Measurements from ENCODE around the gene S100A10. TPM values are rescaled to one million over a fixed set of nuclear protein-coding genes. Genes with fewer than 3 reads are reported as not detected.

The S100A10 gene
- total and polyA plus RNA-seq, 10 donors, result 45.6 to 167 (median 79.0) TPM

- H3K9me3 ChIP-seq, result no peaks in the 10 kb centered on the region
- DNase-seq, result no peak
- peaks cover 0 to 15% (median 11%) of the 10 kb centered on the region in 6 donors for H3K4me1 ChIP-seq
- H3K27me3 ChIP-seq (replicated peaks in 1 of 7), result no peaks in the 10 kb centered on the region
- H3K36me3 ChIP-seq, result no peaks in the 10 kb centered on the region
- 87 to 96% (median 93%) methylated on average over 3 of the region's 3 CpGs for WGBS, 5 donors
- no peak for TF ChIP-seq POLR2AphosphoS5 (IDR thresholded peaks at IDR 0.05)
- no peak for TF ChIP-seq CTCF (IDR thresholded peaks at IDR 0.05 in 8 of 11, conservative IDR thresholded peaks at IDR 0.05 in 3 of 11)
- no peak for TF ChIP-seq POLR2A (IDR thresholded peaks at IDR 0.05)
- no peak overlapping the region for H3K4me3 ChIP-seq
- no peak overlapping the region for H3K27ac ChIP-seq
- intact Hi-C loops (cut with DNase I; ENCODE audit: low total_unique reads), result no loop called here
Measured at GRCh38 chr1:151939141-151939540, 54.5 kb downstream of the S100A10 start.

- Histone ChIP-seq H3K27me3 (replicated peaks in 1 of 7) (no peaks in the 10 kb centered on the region), H3K4me1 (peaks cover 0 to 17% (median 6%) of the 10 kb centered on the region in 6 donors), H3K36me3 (no peaks in the 10 kb centered on the region), H3K4me3 (no peak overlapping the region), H3K9me3 (no peaks in the 10 kb centered on the region), H3K27ac (no peak overlapping the region)
- no peak for DNase-seq
- TF ChIP-seq POLR2AphosphoS5 (IDR thresholded peaks at IDR 0.05) (no peak), POLR2A (IDR thresholded peaks at IDR 0.05) (no peak)
- intact Hi-C loops (cut with DNase I; ENCODE audit: low total_unique reads), result no loop called here
- WGBS, 5 donors, result 69 to 74% (median 70%) methylated on average over 7 of the region's 7 CpGs
Measured at GRCh38 chr1:151936653-151937052, 57.0 kb downstream of the S100A10 start.

GRCh38 chr1:151935894-151936602 lies 57.6 kb downstream of the S100A10 start:
- intact Hi-C loops (cut with DNase I; ENCODE audit: low total_unique reads), result no loop called here
- 65 to 82% (median 71%) methylated on average over 2 of the region's 2 CpGs for WGBS, 5 donors

GRCh38 chr1:151935154-151935553 lies 58.5 kb downstream of the S100A10 start:
- intact Hi-C loops (cut with DNase I; ENCODE audit: low total_unique reads), result no loop called here
- Histone ChIP-seq H3K27ac (no peak overlapping the region), H3K4me3 (no peak overlapping the region), H3K27me3 (replicated peaks in 1 of 7) (no peaks in the 10 kb centered on the region), H3K4me1 (peaks cover 0 to 5% (median 0%) of the 10 kb centered on the region in 6 donors), H3K9me3 (no peaks in the 10 kb centered on the region), H3K36me3 (no peaks in the 10 kb centered on the region)
- WGBS, 5 donors, result 66 to 79% (median 71%) methylated on average over 3 of the region's 3 CpGs
- no peak for DNase-seq
- TF ChIP-seq CTCF (IDR thresholded peaks at IDR 0.05 in 8 of 11, conservative IDR thresholded peaks at IDR 0.05 in 3 of 11) (no peak), POLR2AphosphoS5 (IDR thresholded peaks at IDR 0.05) (no peak), POLR2A (IDR thresholded peaks at IDR 0.05) (no peak)

More at GRCh38 chr1:151935894-151936602, 57.6 kb downstream of the S100A10 start:
- no peak for DNase-seq
- TF ChIP-seq POLR2AphosphoS5 (IDR thresholded peaks at IDR 0.05) (no peak), CTCF (IDR thresholded peaks at IDR 0.05 in 8 of 11, conservative IDR thresholded peaks at IDR 0.05 in 3 of 11) (no peak)
- H3K27ac ChIP-seq, result no peak overlapping the region
- no peaks in the 10 kb centered on the region for H3K36me3 ChIP-seq
- H3K27me3 ChIP-seq (replicated peaks in 1 of 7), result no peaks in the 10 kb centered on the region
- H3K4me3 ChIP-seq, result no peak overlapping the region
- peaks cover 0 to 11% (median 3%) of the 10 kb centered on the region in 6 donors for H3K4me1 ChIP-seq
- no peaks in the 10 kb centered on the region for H3K9me3 ChIP-seq
